ENCODE results near the gene HOXD13.

DNA sequence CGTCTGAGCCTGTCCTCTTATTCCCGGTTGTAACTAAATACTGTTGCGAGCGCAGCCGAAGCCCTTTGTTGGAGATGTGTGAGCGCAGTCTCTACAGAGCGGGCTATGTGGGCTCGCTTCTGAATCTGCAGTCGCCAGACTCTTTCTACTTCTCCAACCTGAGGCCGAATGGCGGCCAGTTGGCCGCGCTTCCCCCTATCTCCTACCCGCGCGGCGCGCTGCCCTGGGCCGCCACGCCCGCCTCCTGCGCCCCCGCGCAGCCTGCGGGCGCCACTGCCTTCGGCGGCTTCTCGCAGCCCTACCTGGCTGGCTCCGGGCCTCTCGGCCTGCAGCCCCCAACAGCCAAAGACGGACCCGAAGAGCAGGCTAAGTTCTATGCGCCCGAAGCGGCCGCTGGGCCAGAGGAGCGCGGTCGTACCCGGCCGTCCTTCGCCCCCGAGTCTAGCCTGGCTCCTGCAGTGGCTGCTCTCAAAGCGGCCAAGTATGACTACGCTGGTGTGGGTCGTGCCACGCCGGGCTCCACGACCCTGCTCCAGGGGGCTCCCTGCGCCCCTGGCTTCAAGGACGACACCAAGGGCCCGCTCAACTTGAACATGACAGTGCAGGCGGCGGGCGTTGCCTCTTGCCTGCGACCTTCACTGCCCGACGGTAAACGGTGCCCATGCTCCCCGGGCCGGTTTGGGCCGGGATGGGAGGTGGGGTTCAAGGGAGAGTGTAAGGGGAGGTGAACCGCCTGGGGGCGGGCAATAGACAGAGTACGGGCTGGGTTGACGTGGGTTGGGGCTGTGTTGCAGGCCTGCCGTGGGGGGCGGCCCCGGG is 7.4 kb downstream of the HOXD13 start, which contains the start of gene HOXD12:
- TF ChIP-seq, protein P1, sequence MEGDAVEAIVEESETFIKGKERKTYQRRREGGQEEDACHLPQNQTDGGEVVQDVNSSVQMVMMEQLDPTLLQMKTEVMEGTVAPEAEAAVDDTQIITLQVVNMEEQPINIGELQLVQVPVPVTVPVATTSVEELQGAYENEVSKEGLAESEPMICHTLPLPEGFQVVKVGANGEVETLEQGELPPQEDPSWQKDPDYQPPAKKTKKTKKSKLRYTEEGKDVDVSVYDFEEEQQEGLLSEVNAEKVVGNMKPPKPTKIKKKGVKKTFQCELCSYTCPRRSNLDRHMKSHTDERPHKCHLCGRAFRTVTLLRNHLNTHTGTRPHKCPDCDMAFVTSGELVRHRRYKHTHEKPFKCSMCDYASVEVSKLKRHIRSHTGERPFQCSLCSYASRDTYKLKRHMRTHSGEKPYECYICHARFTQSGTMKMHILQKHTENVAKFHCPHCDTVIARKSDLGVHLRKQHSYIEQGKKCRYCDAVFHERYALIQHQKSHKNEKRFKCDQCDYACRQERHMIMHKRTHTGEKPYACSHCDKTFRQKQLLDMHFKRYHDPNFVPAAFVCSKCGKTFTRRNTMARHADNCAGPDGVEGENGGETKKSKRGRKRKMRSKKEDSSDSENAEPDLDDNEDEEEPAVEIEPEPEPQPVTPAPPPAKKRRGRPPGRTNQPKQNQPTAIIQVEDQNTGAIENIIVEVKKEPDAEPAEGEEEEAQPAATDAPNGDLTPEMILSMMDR (IDR thresholded peaks at IDR 0.05): no peak
- no peak for TF ChIP-seq POLR2AphosphoS5 (IDR thresholded peaks at IDR 0.05)
